Dendritic cell treated with granulocyte-macrophage colony-stimulating factor and Interleukin-4, amounts not matched to agents 40 ng/mL and 50 ng/mL, for 4 days (primary cell): ENCODE measurements around the gene VWA8.
A peak's percentile ranks its signal among the peaks of the same experiment; 100 is the strongest.
"Not testable (repeated sequence)": the region's sequence is repeated elsewhere in the genome, so short reads cannot be mapped to it uniquely, and the experiment has no call there.

Experiments
- H3K27ac Mint-ChIP-seq: one replicate; pipeline ENCODE4 v1.8.0; 2022; ENCODE audit warnings: mild to moderate bottlenecking, mixed read lengths
- H3K27me3 Mint-ChIP-seq: one replicate; pipeline ENCODE4 v1.8.0; 2022; ENCODE audit warnings: mild to moderate bottlenecking, mixed read lengths
- H3K36me3 Mint-ChIP-seq: one replicate; pipeline ENCODE4 v1.8.0; 2022; ENCODE audit warnings: low read depth, mixed read lengths
- H3K4me1 Mint-ChIP-seq: one replicate; pipeline ENCODE4 v1.8.0; 2022; ENCODE audit warnings: low read depth, mixed read lengths
- H3K4me3 Mint-ChIP-seq: one replicate; pipeline ENCODE4 v1.8.0; 2022; ENCODE audit warnings: mild to moderate bottlenecking, moderate library complexity, mixed read lengths
- H3K9me3 Mint-ChIP-seq: one replicate; pipeline ENCODE4 v1.8.0; 2022; ENCODE audit warnings: mixed read lengths
- intact Hi-C: fragments of 100-400 bp; cut with micrococcal nuclease; formaldehyde crosslinking; loops from one replicate; pipeline ENCODE4 v1.15.0; 2022

Gene VWA8

DNA sequence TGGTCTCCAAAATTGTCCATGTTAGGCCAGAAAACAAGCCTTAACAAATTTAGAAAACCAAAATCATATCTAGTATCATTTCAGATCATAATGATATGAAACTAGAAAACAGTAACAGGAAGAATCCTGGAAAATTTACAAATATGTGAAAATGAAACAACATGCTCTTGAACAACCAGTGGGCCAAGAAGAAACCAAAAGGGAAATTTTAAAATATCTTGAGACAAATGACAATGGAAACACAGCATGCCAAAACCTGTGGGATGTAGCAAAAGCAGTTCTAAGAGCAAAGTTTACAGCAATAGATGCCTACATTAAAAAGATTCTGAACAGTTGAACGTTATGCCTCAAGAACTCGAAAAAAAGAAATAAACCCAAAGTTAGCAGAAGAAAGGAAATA, 32.6 kb downstream of the VWA8 start:
- Mint-ChIP-seq H3K4me3 (peak overlapping the region; percentile 39), H3K27ac (peak overlapping the region; percentile 20), H3K27me3 (no peaks in the 10 kb centered on the region), H3K36me3 (peaks cover 16% of the 10 kb centered on the region), H3K4me1 (peaks cover 8% of the 10 kb centered on the region), H3K9me3 (peaks cover 26% of the 10 kb centered on the region)
- intact Hi-C loops = no loop called here

DNA sequence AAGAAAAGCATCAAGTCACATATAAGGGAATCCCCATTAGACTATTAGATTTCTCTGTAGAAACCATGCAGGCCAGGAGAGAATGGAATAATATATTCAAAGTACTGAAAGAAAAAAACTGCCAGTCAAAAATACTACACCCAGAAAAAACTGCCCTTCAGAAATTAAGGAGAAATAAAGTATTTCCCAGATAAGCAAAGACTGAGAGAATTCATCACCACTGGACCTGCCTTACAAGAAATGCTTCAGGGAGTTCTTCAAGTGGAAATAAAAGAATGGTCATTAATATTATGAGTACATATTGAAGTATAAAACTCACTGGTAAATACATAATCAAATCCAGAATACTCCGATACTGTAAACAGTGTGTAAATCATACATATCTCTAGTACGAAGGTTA, 35.9 kb downstream of the VWA8 start:
- Mint-ChIP-seq H3K27ac (no peak overlapping the region), H3K36me3 (peaks cover 22% of the 10 kb centered on the region), H3K27me3 (no peaks in the 10 kb centered on the region), H3K4me1 (peaks cover 8% of the 10 kb centered on the region), H3K9me3 (peaks cover 26% of the 10 kb centered on the region), H3K4me3 (no peak overlapping the region)
- intact Hi-C loops = no loop called here

DNA sequence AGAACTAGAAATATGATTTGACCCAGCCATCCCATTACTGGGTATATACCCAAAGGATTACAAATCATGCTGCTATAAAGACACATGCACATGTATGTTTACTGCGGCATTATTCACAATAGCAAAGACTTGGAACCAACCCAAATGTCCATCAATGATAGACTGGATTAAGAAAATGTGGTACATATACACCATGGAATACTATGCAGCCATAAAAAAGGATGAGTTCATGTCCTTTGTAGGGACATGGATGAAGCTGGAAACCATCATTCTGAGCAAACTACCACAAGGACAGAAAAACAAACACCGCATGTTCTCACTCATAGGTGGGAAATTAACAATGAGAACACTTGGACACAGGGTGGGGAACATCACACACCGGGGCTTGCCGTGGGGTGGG, 38.0 kb downstream of the VWA8 start:
- Mint-ChIP-seq H3K9me3 (peaks cover 26% of the 10 kb centered on the region), H3K36me3 (peaks cover 22% of the 10 kb centered on the region)
- H3K27me3 Mint-ChIP-seq, H3K4me3 Mint-ChIP-seq, H3K4me1 Mint-ChIP-seq, H3K27ac Mint-ChIP-seq, intact Hi-C loops: not testable (repeated sequence)

DNA sequence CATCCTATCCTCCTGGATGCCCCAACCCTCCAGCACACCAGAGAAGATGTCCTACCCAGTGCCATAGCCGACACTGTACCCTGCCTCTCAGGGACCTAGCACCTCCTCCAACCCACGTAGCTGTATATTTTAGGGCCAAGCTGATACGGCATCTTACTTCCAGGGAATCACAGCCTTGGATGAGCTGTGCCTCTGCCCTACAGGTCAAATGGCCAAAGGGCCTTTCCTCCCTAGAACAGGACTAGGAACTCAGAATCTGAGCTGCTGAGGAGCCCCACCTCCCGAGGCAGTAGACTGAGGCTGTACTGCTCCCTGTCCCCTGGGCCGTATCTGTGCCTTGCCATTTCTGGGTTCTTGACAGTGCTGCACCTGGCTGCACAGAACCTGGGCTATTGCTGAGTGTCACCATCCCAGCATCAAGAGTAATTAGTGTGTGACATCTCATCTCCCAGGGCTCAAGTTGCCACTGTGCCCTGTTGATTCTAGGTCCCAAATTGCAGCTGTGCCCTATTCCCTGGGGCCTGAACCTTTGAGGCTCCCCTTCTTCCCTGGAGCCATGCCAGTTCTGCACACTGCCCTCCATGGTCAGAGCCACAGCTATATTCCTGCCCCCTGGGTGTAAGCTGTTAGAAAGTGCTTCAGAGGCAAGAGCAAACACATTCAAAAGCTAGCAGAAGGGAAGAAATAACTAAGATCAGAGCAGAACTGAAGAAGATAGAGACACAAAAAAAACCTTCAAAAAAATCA, 41.0 kb downstream of the VWA8 start:
- H3K36me3 Mint-ChIP-seq = peaks cover 15% of the 10 kb centered on the region

DNA sequence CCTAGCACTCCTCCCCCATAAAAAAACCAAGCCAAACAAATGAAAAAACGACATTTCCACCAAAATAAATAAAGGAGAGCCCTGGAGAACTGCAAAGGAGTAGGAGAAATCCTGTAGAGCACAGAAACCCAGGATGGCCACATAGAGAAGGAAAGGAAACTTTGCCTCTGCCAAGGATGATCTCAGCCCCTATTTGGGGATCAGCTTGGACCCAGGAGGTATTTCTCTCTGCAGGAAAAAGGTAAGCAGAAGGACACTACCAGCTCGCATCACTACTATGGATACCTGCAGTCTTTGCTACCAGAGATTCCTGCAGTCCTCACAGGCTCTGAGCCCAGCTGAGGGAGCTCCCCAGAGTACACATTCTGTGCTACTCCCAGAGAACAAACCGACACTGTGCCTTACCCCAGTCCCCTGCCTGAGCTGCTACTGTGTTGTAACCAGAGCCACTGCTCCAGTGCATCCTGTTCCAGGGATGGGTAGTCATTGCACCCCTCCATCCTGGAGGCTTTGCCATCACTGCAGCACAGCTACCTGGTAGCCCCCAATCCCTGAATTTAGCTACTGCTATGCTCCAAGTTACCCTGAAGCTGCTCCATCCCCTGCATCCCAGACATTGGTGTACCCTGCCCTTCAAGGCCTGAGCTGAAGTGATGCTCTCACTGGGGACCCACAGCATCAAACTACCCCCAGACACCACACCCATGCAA, 41.7 kb downstream of the VWA8 start:
- intact Hi-C loops = loop anchor here (10.0 kb wide), 1 partner anchor 196 kb away; no protein-coding TSS in a partner anchor
- Mint-ChIP-seq H3K27ac (no peak overlapping the region), H3K27me3 (no peaks in the 10 kb centered on the region), H3K4me1 (peaks cover 11% of the 10 kb centered on the region), H3K36me3 (peaks cover 12% of the 10 kb centered on the region), H3K9me3 (peaks cover 9% of the 10 kb centered on the region), H3K4me3 (no peak overlapping the region)

More for the DNA sequence above, 41.0 kb downstream of the VWA8 start:
- Mint-ChIP-seq H3K4me1 (peaks cover 11% of the 10 kb centered on the region), H3K9me3 (peaks cover 16% of the 10 kb centered on the region), H3K27me3 (no peaks in the 10 kb centered on the region), H3K27ac (no peak overlapping the region), H3K4me3 (no peak overlapping the region)
- intact Hi-C loops = loop anchor here (10.0 kb wide), 1 partner anchor 195 kb away; no protein-coding TSS in a partner anchor

DNA sequence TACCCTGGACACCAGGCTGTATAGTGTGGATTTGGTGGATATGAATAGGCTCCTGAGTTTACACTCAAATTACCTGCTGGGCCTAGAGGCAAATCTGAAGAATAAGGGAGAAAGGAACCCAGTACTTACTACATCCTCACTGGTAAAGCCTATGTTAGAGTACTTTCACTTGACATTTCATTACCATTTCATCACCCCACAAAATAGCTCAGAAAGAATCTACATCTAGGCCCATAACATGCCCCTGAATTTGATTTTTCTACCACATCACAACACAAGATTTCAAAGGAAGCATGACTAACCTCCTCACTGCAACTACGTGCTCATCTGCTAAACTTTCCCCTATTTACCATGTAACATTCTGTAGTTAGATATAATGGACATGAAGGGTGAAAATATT, 43.3 kb downstream of the VWA8 start:
- H3K36me3 Mint-ChIP-seq = peaks cover 6% of the 10 kb centered on the region
- intact Hi-C loops = loop anchor here (10.0 kb wide), 1 partner anchor 197 kb away; no protein-coding TSS in a partner anchor
- no peak overlapping the region for H3K4me3 Mint-ChIP-seq
- H3K27ac Mint-ChIP-seq = no peak overlapping the region
- H3K9me3 Mint-ChIP-seq = no peaks in the 10 kb centered on the region
- H3K4me1 Mint-ChIP-seq = peaks cover 11% of the 10 kb centered on the region
- no peaks in the 10 kb centered on the region for H3K27me3 Mint-ChIP-seq

DNA sequence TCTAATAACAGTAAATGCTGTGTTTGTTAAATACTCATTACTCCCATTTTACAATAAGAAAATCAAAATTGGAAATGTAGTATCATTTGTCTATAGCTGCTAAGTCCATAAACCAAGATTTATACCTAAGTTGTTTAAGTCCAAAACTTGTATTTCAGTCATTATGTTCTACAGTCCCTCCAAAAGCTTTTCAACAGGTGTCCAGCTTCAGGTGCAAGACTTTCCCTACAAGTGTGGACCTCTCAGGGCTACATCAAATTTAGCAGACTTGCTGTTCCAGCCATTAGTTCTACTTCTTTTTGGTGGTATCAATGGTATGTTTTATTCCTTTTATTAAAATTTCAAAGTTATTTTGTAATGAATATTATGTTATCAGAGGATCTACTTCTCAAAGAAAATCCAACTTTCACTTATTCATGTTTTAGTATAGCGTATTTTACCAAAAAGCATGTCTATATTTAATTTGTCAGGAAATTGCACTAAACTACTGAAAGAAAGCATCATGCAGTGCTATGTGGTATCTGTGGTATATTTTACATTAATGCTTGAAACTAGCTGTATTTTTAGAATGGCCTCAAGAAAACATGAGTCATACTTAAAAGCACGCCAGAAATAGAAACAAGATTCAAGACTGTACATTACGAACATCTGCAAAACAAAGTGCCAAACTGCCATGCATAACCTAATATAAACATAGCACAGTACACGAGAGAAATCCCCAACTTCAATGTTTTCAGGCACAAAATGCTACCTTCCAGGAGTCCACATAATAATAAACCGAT, 44.5 kb downstream of the VWA8 start:
- intact Hi-C loops = loop anchor here (10.0 kb wide), 1 partner anchor 198 kb away; no protein-coding TSS in a partner anchor
- no peak overlapping the region for H3K27ac Mint-ChIP-seq
- H3K9me3 Mint-ChIP-seq = no peaks in the 10 kb centered on the region
- H3K4me3 Mint-ChIP-seq = no peak overlapping the region
- peaks cover 6% of the 10 kb centered on the region for H3K36me3 Mint-ChIP-seq
- H3K4me1 Mint-ChIP-seq = peaks cover 11% of the 10 kb centered on the region
- H3K27me3 Mint-ChIP-seq = no peaks in the 10 kb centered on the region

DNA sequence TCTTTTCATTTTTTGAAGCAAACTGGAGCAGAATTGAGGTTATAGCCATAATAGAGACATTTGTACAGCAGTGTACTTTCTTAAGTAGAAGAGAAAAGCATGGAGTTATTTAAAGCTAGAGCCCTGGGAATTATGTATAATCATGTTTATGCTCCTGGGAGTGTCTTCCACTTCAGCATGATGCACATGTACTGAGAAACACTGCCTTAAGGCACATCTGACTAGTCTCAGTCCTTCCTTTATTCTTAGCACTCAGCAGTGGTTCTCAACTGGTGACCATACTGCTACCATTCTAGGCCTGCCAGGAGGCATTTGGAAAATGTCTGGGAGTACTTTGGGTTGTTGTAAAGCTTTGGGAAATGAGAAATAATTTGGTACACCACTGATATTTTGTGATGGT, 45.8 kb downstream of the VWA8 start:
- Mint-ChIP-seq H3K36me3 (peaks cover under 1% of the 10 kb centered on the region), H3K27me3 (no peaks in the 10 kb centered on the region), H3K9me3 (no peaks in the 10 kb centered on the region), H3K4me3 (no peak overlapping the region), H3K27ac (no peak overlapping the region), H3K4me1 (peaks cover 11% of the 10 kb centered on the region)
- intact Hi-C loops = loop anchor here (10.0 kb wide), 1 partner anchor 200 kb away; no protein-coding TSS in a partner anchor

DNA sequence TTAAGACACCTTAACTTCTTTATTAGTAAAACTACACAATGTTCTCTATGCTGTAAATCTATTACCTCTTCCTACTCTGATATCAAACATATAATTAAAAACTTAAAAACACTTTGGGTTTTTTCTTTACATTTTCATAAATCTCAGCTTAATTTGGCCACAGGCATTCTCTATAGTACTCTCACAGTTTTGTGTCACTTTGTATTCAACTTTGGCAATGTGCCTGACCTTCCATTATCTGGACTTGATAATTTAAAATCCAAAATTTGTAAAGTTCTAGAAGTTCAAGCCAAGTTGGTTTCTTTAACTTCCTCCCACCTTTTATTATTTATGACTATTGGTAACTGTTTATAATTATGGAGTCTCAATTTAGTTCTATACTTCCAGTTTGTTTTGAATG, 46.4 kb downstream of the VWA8 start:
- Mint-ChIP-seq H3K4me3 (no peak overlapping the region), H3K27me3 (no peaks in the 10 kb centered on the region), H3K36me3 (no peaks in the 10 kb centered on the region), H3K9me3 (no peaks in the 10 kb centered on the region), H3K4me1 (peaks cover 11% of the 10 kb centered on the region), H3K27ac (no peak overlapping the region)
- intact Hi-C loops = loop anchor here (10.0 kb wide), 1 partner anchor 200 kb away; no protein-coding TSS in a partner anchor

DNA sequence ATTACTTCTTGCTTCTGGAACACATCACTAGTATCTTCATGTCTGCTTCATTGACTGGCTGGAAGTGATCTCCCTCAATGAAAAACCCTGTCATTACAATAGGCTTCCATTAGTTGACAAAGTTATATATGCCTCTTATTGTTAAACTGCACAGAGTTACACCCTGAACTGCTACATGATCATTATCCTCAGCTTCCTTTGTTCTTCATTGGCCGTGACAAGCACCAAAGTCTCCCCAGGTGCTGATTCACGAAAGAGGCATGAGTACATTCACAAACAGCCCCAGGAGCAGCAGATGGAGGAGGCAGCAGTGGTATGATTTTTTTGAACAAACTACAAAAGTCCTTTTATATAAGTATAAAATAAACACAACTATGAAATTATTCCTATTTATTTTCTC, 51.4 kb downstream of the VWA8 start:
- Mint-ChIP-seq H3K27me3 (no peaks in the 10 kb centered on the region), H3K9me3 (no peaks in the 10 kb centered on the region), H3K27ac (no peak overlapping the region), H3K4me1 (no peaks in the 10 kb centered on the region), H3K4me3 (no peak overlapping the region), H3K36me3 (peaks cover 12% of the 10 kb centered on the region)
- intact Hi-C loops = no loop called here

DNA sequence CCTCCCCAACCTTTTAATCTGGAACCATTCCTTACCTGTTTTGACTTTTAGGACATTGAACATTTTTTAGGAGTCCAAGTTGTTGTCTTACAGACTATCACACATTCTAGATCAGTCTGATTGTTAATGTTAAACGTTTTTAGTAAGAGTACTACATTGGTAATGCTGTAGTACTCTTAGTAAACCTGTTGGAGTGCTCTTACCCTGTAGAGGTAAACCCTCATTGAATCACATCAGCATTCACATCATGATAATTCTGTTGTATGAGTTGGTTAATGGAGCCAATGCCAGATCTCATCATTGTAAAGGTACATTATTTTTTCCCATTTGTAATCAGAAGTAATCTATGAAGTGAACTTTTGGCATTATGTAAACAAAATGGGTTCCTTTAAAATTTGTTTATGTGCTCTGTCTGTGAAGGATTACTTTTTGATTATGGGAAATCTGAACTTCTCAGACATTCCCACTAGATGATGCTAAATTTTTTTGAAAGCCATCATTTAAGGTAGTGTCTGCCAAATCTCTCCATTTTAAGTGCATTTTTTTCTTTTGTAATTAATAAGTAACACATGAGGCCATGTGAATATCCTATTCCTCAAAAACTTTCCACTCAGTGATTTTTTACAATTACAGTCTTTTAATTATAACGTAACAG, 55.2 kb downstream of the VWA8 start:
- H3K27me3 Mint-ChIP-seq = no peaks in the 10 kb centered on the region
- H3K27ac Mint-ChIP-seq = no peak overlapping the region
- H3K4me1 Mint-ChIP-seq = no peaks in the 10 kb centered on the region
- peaks cover 12% of the 10 kb centered on the region for H3K36me3 Mint-ChIP-seq
- intact Hi-C loops = no loop called here
- H3K9me3 Mint-ChIP-seq = no peaks in the 10 kb centered on the region
- no peak overlapping the region for H3K4me3 Mint-ChIP-seq

DNA sequence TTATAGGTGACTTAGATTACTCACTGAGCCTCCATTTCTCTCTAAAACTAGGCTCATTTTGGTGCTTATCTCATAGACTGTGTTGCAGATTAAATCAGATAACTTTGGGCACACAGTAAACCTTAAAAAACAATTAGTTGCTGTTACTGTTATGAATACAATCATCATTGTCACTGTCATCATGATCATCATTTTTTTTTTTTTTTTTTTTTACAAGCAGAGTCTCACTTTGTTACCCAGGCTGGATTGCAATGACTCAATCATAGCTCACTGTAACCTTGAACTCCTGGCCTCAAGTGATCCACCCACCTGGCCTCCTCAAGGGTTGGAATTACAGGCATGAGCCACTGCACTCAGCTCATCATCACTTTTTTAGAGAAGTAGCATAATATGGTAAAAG, 60.0 kb downstream of the VWA8 start:
- Mint-ChIP-seq H3K36me3 (peaks cover 18% of the 10 kb centered on the region), H3K4me1 (no peaks in the 10 kb centered on the region), H3K4me3 (no peak overlapping the region), H3K27me3 (no peaks in the 10 kb centered on the region), H3K27ac (no peak overlapping the region), H3K9me3 (no peaks in the 10 kb centered on the region)
- intact Hi-C loops = no loop called here

DNA sequence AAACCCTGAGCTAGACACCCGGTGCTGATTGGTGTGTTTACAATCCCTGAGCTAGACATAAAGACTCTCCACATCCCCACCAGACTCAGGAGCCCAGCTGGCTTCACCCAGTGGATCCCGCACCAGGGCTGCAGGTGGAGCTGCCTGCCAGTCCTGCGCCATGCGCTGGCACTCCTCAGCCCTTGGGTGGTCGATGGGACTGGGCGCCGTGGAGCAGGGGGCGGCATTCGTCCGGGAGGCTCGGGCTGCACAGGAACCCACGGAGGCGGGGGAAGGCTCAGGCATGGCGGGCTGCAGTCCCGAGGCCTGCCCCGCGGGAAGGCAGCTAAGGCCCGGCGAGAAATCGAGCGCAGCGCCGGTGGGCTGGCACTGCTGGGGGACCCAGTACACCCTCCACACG, 62.5 kb downstream of the VWA8 start:
- H3K4me3 Mint-ChIP-seq, H3K4me1 Mint-ChIP-seq, H3K9me3 Mint-ChIP-seq, H3K27ac Mint-ChIP-seq, H3K27me3 Mint-ChIP-seq, intact Hi-C loops: not testable (repeated sequence)
- peaks cover 18% of the 10 kb centered on the region for H3K36me3 Mint-ChIP-seq
